Erythroblast (primary cell): ENCODE results near the gene SLC38A5.
"Not testable (repeated sequence)": the region's sequence is repeated elsewhere in the genome, so short reads cannot be mapped to it uniquely, and the experiment has no call there.

Source experiments
- DNase-seq, 2 experiments: peaks; one replicate each; lab custom pipeline; 2025; lab: John Stamatoyannopoulos, UW
- GATA1 ChIP-seq: IDR thresholded peaks from 2 replicates; pipeline ENCODE4 v1.6.1; 2011; ENCODE audit warnings: low read depth, mild to moderate bottlenecking, control low read depth, low read length, moderate library complexity
- POLR2A ChIP-seq: IDR thresholded peaks from 2 replicates; pipeline ENCODE4 v1.6.1; 2011; ENCODE audit warnings: mild to moderate bottlenecking, low read length

Gene SLC38A5

GRCh38 chrX:48468693-48469691 lies 1.1 kb downstream of the SLC38A5 start:
- DNase-seq, result peak; percentile 70 to 74

GRCh38 chrX:48468247-48468671 lies 1.8 kb downstream of the SLC38A5 start:
- TF ChIP-seq GATA1, result no peak
- TF ChIP-seq POLR2A, result no peak
- DNase-seq, result peak; percentile 73 to 75

More at GRCh38 chrX:48468693-48469691, 1.1 kb downstream of the SLC38A5 start:
- no peak for TF ChIP-seq GATA1
- no peak for TF ChIP-seq POLR2A

- TF ChIP-seq GATA1, result no peak
- TF ChIP-seq POLR2A, result peak; percentile 31
- peak; percentile 56 to 64 for DNase-seq
Observed at GRCh38 chrX:48467281-48467761, 2.7 kb downstream of the SLC38A5 start.

GRCh38 chrX:48466696-48467095 lies 3.4 kb downstream of the SLC38A5 start:
- TF ChIP-seq GATA1 (no peak), POLR2A (no peak)
- DNase-seq, result peak; percentile 18 to 43

GRCh38 chrX:48465336-48465933 lies 4.6 kb downstream of the SLC38A5 start:
- no peak for DNase-seq
- TF ChIP-seq GATA1 (no peak), POLR2A (no peak)

- DNase-seq, result peak in 1 of 2 experiments; percentile 4
- TF ChIP-seq GATA1 (no peak), POLR2A (no peak)
Observed at GRCh38 chrX:48461830-48462229, 8.2 kb downstream of the SLC38A5 start.

GRCh38 chrX:48460606-48461005 lies 9.5 kb downstream of the SLC38A5 start:
- TF ChIP-seq POLR2A, result no peak
- TF ChIP-seq GATA1, result no peak

GRCh38 chrX:48460031-48460430 lies 10.0 kb downstream of the SLC38A5 start:
- DNase-seq, result no peak
- TF ChIP-seq POLR2A (no peak), GATA1 (no peak)

More at GRCh38 chrX:48460606-48461005, 9.5 kb downstream of the SLC38A5 start:
- no peak for DNase-seq

- TF ChIP-seq GATA1 (no peak), POLR2A (no peak)
- no peak for DNase-seq
Observed at GRCh38 chrX:48459483-48459882, 10.6 kb downstream of the SLC38A5 start.

- DNase-seq, result no peak
- TF ChIP-seq GATA1 (no peak), POLR2A (no peak)
Observed at GRCh38 chrX:48458711-48459110, 11.3 kb downstream of the SLC38A5 start.

- no peak for DNase-seq
- TF ChIP-seq POLR2A, result no peak
- TF ChIP-seq GATA1, result no peak
Observed at GRCh38 chrX:48456628-48457331, 13.3 kb downstream of the SLC38A5 start.

- peak; percentile 31 to 72 for DNase-seq
- TF ChIP-seq POLR2A, result no peak
- no peak for TF ChIP-seq GATA1
Observed at GRCh38 chrX:48451708-48452107, 18.4 kb downstream of the SLC38A5 start.

GRCh38 chrX:48450076-48450475 lies 20.0 kb downstream of the SLC38A5 start:
- TF ChIP-seq POLR2A, result no peak
- no peak for TF ChIP-seq GATA1
- DNase-seq, result no peak

- not testable (repeated sequence) for DNase-seq
Observed at GRCh38 chrX:48447201-48447600, 22.9 kb downstream of the SLC38A5 start.

- DNase-seq, result not testable (repeated sequence)
Observed at GRCh38 chrX:48433713-48434112, 36.3 kb downstream of the SLC38A5 start.

GRCh38 chrX:48430166-48430565 lies 39.9 kb downstream of the SLC38A5 start:
- not testable (repeated sequence) for DNase-seq

GRCh38 chrX:48429606-48430005 lies 40.5 kb downstream of the SLC38A5 start:
- not testable (repeated sequence) for DNase-seq

GRCh38 chrX:48427027-48427716 lies 42.9 kb downstream of the SLC38A5 start:
- DNase-seq, result not testable (repeated sequence)
